Activated T-helper 1 cell treated with anti-CD3 and anti-CD28 coated beads, Interleukin-2, amount 50 U/mL, for 16 hours (primary cell): ENCODE measurements around the gene PDE6B.
"Not testable (repeated sequence)": the region's sequence is repeated elsewhere in the genome, so short reads cannot be mapped to it uniquely, and the experiment has no call there.

Experiments used
- DNase-seq, 2 donors: peaks; one replicate each; pipeline ENCODE4 v3.0.0-alpha.2; 2020; ENCODE audit warnings: low read depth in 1 of 2, low spot score in 1 of 2

PDE6B gene

DNA sequence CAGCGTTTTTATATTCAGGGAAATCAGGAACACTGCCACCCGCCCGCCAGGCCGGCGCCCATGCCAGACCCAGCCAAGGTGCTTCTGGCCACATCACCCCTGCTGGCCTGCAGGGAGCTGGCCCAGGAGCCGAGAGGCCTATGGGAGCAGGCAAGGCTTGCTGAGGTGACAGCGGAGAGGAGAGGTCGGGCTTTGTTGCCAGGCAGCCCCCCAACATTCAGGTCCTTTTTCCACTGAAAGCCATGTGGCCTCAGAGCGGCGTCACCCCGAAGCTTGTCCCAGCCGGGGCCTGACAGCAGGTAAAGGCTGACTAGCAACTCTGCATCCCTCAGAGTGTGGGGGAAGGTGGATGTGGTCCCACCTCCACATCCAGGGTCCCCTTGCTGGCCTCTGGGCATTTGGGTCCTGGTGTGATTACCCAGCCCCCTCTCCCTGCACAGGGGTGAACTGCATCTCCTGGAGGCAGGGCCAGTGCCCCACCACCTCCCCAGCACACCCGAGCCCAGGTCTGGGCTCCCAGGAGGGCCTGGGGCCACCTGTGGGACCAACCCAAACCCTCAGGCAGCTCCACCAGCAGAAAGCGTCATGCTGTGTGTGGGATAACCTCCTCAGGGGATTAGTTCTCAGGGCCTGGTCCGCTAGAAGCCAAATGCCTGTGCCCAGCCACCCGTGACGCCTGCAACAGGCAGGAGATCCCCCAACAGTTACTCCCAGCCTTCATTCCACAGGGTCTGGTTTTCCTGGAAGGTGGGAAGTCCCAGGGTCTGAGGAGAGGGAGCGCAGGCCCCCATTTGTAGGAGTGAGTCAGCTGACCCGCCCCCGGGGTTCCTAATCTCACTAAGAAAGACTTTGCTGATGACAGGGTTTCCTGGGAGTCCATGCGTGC lies at the start of gene PDE6B:
Gene PDE6B (plus strand): TSS at position 869 of the 886 bp plus-strand sequence. CDS start 54 bp downstream, outside the sequence.
- DNase-seq: no peak

DNA sequence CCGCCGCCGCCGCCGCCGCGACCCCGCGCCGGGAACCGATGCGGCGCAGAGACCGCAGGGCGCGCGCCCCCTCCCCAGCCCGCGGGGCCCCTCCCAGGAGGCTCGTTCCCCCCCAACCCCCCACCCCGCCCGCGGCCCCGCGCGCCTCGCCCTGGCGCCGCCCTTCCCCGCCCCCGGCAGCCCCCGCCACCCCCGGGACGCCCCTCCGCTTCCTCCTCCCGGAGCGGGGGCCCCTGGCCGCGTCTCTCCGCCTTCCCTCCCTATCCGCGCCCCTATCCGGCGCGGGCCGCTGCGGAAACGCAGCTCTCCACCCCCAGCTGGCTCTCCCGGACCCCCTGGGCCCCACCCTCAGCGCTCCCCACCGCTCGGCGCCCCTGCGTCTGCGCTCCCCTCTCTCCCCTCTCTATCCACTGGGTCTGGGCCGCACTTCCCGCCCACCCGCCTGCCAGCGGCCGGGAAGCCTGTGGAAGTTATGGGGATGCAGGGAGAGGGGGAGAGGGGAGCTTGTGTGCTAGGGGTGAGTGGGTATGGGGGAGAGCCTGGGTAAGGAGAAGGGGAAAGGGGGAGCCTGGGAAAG lies 49.0 kb upstream of the PDE6B start, which contains the start of gene TMEM271:
Gene TMEM271 (minus strand): TSS at position 51 of the 577 bp plus-strand sequence. CDS start 233 bp downstream, outside the sequence.
- no peak for DNase-seq

DNA sequence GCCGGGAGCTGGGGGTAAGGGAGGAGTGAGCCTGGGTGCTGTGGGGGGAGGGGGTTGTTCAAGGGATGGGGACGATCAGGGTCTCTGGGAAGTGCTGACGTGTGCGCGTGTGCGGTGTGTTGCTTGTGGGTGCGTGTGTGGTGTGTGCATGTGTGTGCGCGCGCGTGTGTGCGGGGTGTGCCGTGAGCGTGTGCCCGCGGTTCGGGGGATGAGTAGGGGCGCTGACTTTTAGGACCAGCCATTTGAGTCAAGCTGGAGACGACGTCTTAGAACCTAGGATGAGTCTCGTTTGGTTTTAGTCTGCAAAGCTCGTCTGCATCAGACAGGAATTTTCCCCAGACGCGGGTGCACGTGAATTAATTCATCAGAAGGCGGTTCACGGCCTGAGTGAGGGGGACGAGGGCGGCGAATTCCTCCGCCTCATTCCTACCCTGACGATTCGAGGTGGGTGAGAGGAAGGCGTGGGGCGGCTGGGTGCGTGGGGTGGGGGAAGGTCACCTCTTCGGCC lies 48.3 kb upstream of the PDE6B start:
- no peak for DNase-seq

DNA sequence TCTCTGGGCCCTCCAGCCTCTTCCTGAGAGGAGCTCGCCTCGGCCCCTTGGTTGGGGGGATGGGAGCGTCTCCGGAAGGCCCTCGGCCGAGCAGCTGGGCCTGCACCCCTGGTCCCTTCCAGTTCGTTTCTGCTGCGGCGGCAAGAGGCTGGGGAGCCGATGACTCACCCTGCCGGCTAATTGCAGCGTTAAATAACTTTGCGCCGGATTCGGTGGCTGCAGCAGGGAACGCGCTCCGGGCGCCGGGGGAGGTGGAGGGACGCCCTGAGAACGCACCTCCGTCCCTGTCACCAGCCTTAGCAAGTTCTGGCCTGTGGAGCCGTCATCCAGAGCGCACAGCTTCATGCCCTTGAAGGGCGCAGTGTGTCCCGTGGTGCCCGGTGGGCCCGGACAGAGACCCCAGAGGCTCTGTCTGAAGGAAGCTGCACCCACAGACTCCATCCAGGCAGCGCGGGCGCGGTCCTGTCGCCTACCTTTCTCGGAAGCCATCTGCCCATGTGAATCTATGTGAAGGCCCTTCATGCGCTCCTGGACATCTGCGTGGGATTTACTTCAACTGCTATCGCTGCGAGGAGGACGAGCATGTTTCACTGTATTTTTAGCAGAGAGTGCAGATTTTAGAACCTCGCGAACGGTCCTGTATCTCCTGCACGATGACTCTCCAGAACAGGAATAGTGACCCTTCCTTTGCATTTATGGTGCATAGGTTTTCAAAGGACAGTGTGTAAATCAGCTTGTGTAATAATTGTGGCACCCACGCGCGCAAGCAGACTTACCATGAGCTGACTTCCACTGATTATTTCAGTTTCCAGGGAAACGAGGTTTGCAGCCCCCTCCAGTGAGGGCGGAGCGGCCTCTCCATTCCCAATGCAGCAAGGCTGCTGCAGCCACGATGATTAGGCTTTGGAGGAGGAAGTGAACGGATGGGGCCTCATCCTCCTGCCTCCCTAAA lies 47.6 kb upstream of the PDE6B start:
- DNase-seq: no peak

DNA sequence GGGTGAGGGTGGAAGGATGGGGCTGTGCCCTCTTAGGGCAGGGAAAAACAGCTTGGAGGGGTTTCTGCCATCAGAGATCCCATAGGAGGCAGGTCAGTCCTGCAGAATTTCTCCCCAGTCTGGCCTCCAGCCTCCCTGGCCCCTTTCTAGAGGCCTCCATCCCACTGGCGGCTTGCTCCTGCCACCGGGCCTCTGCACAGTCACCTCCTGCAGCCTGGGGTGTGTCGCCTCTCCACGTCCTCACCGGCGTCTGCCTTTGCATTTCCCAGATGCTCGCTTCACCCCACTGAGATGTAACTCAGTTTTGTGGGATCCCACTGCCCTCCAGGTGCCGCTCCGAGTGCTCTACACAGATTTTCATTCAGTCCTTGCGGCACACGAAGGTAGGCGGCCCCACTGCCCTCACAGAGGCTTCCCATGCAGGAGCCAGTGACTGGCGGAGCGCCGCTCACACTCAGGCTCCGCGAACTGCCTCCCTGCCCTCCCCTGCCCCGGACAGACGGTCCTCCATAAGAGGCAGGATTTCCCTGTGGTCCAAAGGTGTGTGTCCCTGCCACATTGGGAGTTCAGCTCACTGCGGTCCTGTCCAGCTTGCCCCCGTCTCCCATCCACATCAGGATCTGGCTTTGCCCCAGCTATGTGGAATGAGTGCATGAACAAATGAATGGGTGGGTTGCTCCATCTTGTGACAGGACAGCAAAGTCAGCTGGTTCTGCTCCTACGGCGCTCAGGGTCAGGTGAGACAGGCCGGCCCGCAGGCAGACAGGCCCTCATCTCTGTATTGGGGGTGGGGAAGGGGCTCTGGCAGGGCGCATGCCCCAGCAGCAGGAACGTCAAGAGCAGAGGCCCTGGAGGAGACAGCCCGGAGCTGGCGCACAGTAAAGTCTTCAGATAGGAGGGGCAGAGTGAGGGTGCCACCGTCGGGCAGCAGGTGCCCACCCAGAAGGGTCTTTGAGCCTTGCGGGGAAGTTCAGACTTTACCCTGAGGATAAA lies 46.6 kb upstream of the PDE6B start:
- DNase-seq: no peak

DNA sequence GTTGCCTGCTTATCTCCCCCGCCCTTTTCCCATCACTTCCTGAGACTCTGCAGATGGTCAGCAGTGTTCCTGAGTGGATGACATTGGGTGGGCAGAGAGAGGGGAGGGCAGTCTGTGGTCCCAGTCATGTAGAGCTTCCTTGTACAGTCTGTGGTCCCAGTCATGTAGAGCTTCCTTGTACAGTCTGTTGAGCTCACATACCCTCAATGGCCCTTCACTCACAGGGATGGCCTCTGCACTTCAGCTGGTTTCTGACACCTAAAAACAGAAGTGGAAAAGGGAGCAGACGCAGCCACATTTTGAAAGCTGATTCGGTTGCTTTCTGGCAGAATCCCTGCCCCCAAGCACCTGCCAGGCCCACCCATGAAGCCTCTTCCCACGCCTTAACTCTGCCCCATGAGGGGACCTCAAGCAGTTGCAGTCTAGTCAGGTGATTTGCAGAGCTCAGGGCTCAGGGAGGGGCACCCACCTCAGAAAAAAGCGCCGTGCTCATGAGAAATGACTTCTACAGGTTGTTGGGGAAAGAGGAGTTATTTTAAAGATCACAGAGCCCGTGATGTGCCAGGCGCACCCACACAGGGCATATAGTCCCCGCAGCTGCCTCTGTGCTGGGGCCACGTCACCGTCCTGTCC lies 45.7 kb upstream of the PDE6B start:
- no peak for DNase-seq

DNA sequence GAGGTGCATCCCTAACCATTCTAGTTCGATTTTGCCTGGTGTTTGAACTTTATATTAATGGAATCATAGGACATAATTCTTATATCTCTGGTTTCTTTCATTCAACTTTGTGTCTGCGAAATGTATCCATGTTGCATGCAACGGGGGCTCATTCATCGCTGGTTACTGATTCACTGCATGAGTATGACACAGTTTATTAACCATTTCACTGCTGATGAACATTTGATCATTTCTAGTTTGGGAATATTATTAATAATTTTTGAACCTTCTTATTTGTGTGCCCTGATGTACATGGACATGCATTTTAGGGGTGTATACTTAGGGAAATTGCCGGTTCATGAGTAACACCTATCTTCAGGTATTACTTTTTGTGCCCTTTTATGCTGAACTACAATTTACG lies 44.2 kb upstream of the PDE6B start:
- no peak for DNase-seq

DNA sequence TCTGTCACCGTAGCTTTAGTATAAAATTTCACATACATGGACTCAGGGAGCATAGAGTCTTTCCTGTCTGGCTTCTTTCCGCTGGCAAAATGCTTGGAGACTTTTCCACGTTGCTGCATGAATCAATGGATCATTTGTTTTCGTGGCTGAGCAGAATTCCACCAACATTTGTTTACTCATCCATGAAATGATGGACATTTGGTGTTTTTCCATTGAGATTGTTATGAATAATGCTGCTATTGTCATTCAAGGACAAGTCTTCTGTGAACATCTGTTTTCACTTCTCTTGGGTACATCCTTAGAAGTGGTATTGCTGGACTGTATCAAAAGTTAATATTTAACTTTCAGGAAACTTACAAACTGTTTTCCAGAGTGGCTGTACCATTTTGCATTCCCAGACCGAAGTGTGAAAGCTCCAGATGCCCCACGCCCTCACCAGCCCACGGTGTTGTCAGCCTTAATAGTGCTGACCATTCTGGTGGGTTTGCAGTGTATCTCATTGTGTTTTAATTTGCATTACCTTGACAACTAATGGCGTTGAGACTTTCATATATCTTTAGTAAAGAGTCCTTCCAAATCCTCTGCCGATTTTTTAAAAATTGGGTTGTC lies 43.5 kb upstream of the PDE6B start:
- DNase-seq: no peak

DNA sequence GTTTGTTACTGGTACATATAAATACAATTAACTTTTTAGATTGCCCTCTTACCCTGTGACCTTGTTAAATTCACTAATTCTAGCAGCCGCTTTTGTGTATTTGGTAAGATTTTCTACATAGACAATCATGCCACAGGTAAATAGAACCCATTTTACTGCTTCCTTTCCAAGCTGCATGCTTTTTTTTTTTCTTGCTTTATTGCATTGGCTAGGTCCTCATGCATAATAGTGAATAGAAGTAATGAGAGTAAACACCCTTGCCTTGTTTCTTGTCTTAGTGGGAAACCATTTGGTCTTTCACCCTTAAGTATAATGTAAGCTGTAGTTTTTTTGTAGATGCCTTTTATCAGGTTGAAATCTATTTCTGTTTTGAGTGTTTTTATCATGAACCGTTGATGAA lies 41.6 kb upstream of the PDE6B start:
- DNase-seq: no peak

DNA sequence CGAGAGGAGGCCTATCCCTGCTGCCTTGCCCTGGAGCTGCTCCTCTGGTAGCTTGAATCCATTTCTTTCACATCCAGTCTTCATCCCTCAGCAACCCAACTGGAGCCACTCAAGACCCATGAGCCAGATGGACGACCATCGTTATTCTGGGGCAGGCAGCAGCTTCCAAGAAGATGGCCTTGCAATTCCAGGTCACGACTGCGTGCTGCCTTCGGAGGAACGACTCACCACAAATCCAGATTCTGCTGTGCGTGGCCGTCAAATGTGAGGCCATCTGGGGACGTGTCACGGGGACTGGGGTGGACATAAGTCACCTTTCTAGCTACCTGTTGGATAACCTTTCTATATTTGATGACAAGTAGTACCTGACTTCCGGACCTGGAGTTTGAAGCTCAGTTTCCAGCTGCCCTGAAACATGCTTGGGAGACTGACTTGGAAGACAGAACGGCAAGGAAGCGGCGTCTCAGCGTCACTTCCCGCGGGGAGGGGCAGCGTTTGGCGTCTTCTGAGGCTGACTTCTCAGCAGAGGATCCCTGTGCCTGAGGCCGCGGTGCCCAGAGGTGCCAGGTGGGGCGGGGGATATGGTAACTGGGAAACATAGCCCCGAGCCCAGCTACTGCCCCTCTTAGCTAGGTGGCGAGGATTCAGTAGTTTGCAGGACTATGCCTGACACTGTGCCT lies 37.6 kb upstream of the PDE6B start:
- DNase-seq: no peak

DNA sequence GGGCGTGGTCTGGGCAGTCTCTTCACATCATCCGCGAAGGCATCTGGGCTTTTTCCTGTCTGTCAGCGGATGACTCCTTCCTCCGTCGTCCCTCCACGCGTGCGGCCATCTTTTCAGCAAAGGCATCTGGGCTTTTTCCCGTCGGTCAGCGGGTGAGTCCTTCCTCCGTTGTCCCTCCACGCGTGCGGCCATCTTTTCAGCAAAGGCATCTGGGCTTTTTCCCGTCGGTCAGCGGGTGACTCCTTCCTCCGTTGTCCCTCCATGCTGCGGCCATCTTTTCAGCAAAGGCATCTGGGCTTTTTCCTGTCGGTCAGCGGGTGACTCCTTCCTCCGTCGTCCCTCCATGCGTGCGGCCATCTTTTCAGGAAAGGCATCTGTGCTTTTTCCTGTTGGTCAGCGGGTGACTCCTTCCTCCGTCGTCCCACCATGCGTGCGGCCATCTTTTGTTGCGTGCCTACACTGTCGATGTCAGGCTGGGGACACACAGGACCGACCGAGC lies 37.0 kb upstream of the PDE6B start:
- no peak for DNase-seq

DNA sequence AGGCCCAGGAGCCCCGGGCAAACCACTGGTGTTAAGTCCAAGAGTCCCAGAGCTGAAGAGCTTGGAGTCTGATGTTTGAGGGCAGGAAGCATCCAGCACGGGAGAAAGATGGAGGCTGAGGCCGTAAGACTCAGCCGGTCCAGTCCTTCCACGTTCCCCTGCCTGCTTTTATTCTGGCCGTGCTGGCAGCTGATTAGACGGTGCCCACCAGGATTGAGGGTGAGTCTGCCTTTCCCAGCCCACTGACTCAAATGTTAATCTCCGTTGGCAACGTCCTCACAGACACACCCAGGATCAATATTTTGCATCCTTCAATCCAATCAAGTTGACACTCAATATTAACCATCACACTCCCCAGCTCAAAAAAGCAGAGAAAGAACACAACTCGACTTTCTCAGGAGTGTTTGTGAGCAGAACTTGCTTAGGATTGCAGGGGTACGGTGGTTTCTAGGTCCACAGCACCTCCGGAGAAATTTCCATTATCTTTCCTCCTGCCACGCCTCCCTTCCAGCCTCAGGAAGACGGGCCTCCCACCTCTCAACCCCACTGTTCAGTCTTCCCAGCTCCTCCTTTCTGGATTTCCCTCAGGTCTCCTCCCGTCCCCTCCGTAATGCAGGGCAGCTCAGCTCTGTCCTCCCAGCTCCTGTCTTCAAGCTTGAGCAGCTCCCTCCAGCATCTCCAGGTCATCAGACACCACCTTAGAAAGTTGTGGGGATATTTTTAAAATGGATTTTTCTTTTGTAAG lies 36.0 kb upstream of the PDE6B start:
- DNase-seq: no peak

DNA sequence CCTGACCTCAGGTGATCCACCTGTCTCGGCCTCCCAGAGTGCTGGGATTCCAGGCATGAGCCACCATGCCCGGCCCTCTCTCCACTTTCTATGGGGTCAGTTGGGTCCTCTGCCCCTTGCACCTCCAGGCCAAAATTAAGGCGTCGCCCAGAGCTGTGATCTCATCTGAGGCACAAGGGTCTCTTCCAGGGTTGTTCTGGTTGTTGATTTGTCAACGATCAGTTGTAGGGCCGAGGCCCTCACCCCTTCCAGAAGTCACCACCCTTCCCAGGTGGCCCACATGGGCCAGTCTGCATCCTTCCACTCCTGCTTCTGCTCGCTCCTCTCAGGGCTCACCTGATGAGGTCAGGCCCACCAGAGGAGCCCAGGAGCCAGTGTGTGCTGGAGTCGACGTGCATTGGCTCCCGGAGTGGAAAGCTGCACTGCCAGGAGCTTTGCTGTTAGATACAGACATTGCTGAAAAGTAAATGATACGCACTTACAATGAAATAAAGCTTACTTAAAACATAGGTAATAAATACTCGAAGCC lies 35.0 kb upstream of the PDE6B start:
- no peak for DNase-seq

DNA sequence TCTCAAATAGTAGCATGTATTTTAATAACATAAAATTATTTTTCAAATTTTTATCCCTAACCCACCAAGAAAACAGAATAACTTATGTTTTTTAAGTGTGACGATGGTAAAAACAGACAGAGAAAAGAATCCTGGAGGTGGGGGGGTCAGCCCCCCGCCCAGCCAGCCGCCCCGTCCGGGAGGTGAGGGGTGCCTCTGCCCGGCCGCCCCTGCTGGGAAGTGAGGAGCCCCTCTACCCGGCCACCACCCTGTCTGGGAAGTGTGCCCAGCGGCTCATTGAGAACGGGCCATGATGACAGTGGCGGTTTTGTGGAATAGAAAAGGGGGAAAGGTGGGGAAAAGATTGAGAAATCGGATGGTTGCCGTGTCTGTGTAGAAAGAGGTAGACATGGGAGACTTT lies 33.2 kb upstream of the PDE6B start:
- not testable (repeated sequence) for DNase-seq

DNA sequence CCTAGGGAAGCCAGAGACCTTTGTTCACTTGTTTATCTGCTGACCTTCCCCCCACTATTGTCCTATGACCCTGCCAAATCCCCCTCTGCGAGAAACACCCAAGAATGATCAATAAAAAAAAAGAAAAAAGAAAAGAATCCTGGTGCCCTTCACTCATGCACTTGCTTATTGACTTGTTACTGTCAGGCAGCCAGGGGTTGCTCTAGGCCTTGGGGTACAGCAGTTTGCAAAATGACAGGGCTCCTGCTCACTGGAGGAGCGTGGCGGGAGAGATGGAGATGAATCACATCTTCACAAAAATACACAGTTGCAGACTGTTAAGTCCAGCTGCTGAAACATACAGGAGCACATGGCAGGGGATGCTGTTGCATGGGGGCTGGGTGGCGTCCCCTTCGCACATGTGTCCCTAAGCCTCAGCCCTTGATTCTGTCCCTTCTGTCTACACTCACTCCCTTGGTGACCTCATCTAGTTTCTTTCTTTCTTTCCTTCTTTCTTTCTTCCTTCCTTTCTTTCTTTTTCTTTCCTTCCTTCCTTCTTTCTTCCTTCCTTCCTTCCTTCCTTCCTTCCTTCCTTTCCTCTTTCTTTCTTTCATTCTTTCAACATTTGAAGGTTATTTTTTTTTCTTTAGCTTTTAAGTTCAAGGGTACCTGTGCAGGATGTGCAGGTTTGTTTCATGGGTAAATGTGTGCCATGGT lies 32.4 kb upstream of the PDE6B start:
- no peak for DNase-seq

DNA sequence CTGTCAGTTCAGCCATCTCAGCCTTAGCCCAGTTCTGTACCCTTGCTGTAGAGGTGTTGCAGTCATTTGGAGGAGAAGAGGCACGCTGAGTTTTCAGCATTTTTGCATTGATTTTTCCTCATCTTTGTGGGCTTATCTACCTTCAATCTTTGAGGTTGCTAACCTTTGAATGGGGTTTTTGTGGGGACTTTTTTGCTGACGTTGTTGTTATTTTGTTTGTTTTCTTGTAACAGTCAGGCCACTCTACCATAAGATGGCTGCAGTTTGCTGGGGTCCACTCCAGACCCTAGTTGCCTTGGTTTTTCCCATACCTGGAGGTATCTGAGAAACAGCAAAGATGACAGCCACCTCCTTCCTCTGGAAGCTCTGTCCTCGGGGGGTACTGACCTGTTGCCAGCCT lies 26.4 kb upstream of the PDE6B start:
- no peak for DNase-seq

DNA sequence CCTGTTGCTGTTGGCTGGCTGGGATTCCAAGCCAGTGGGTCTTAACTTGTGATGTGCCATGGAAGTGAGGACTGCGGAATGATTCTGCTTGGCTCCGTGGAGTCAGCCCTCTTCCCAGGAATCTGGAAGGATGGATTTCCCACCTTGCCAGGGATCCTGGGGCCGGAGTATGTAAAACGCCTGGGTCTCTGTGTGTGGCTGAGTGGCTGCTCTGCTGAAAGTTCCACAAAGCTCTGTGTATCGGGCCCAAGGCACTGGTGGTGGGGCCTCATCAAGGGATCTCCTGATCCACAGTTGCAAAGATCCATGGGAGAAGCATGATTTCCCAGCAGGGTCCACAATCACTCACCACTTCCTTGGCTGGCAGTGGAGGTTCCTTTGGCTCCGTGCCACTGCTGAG lies 25.2 kb upstream of the PDE6B start:
- no peak for DNase-seq
